Hepatic stellate cell (primary cell): ENCODE data around the gene GAL.

ENCODE experiments used
- DNase-seq: peaks from one replicate; pipeline ENCODE4 v3.0.0; 2011; ENCODE audit warnings: low spot score

Gene GAL

GRCh38 chr11:68710409-68710808 lies 26.1 kb downstream of the GAL start:
- no peak for DNase-seq

- no peak for DNase-seq
Observed at GRCh38 chr11:68711114-68711513, 26.8 kb downstream of the GAL start.

GRCh38 chr11:68714060-68714856 lies 29.9 kb downstream of the GAL start:
- DNase-seq, result no peak

- DNase-seq, result no peak
Observed at GRCh38 chr11:68715456-68716122, 31.2 kb downstream of the GAL start.

GRCh38 chr11:68721075-68721474 lies 36.7 kb downstream of the GAL start:
- no peak for DNase-seq

GRCh38 chr11:68722143-68722542 lies 37.8 kb downstream of the GAL start:
- no peak for DNase-seq

GRCh38 chr11:68724293-68724692 lies 39.9 kb downstream of the GAL start:
- DNase-seq, result no peak

- no peak for DNase-seq
Observed at GRCh38 chr11:68727783-68728182, 43.4 kb downstream of the GAL start.

GRCh38 chr11:68734111-68734510 lies 49.8 kb downstream of the GAL start:
- no peak for DNase-seq

- DNase-seq, result no peak
Observed at GRCh38 chr11:68735125-68735524, 50.8 kb downstream of the GAL start.

- no peak for DNase-seq
Observed at GRCh38 chr11:68735646-68736045, 51.3 kb downstream of the GAL start.
